Pancreas (tissue), 10 donors: ENCODE results near the gene ALX4. TPM values are rescaled to one million over a fixed set of nuclear protein-coding genes. Genes with fewer than 3 reads are reported as not detected.

Experiments
- ATAC-seq, 4 donors: fragments of 200-7000 bp; cut with Tn5 transposase; one replicate each; pipeline versions ENCODE4 v1.8.0 to v1.9.1; 2020; ENCODE audit warnings: mild to moderate bottlenecking in 4 of 4, moderate library complexity in 4 of 4
- DNase-seq, 6 donors: peaks; one replicate each; pipeline ENCODE4 v3.0.0-alpha.2; 2020
- FAIRE-seq: peaks from 2 replicates; lab custom pipeline; 2012; peaks lifted over from hg19 to GRCh38; lab: Jason Lieb, UNC
- H3K27ac ChIP-seq, 4 donors: fragments of 200-600 bp; sonication (generic); 1 replicate in 3 of 4; 2 replicates in 1 of 4; pipeline versions ENCODE4 v1.5.0 to v1.8.0; 2020
- H3K27me3 ChIP-seq, 4 donors: fragments of 200-600 bp; one replicate each; pipeline ENCODE4 v1.8.0; 2021
- H3K36me3 ChIP-seq, 3 donors: fragments of 200-600 bp; sonication (generic) in 1 of 3; one replicate each; pipeline versions ENCODE4 v1.5.0 to v1.8.0; 2020 to 2021
- H3K4me1 ChIP-seq, 3 donors: fragments of 200-600 bp; one replicate each; pipeline ENCODE4 v1.8.0; 2021
- H3K4me3 ChIP-seq, 4 donors: fragments of 200-600 bp; sonication (generic) in 2 of 4; one replicate each; pipeline versions ENCODE4 v1.5.0 to v1.8.0; 2020 to 2021
- H3K9me3 ChIP-seq, 4 donors: fragments of 200-600 bp; one replicate each; pipeline ENCODE4 v1.8.0; 2021
- WGBS, 2 donors: extraction: QIAGEN DNeasy Blood & Tissue Kit; methylation state at CpG; one replicate each; pipeline ENCODE4 v1.1.7; 2013; 5-methylcytosine and 5-hydroxymethylcytosine counted together
- intact Hi-C, 3 donors: fragments of 100-400 bp; cut with DNase I; formaldehyde crosslinking; loops; one replicate each; pipeline versions ENCODE4 v1.11.1 to v1.14.2; 2022
- polyA plus RNA-seq, 2 donors: library from polyadenylated mRNA; stranded (reverse); fragments of 200-250 nt; gene quantifications; one replicate each; pipeline ENCODE4 v1.2.3, GENCODE V29; 2013
- total RNA-seq, 6 donors: library from RNA; stranded (reverse); fragmentation: NEBNext Ultra II Directional in 4 of 6; extraction: Animal tissue kit (Norgen Biotek cat#: 25700) in 4 of 6; gene quantifications; one replicate each; pipeline versions ENCODE4 v1.2.1 to v1.2.4, GENCODE V29; 2021 to 2023
- TF ChIP-seq, protein P1 (sequence below), 4 donors: fragments of 200-600 bp; sonication (generic) in 3 of 4; IDR thresholded peaks; one replicate each; pipeline versions ENCODE4 v1.5.0 to v1.8.0; 2021; ENCODE audit warnings: antibody characterized with exemption in 4 of 4
- donor health status: healthy with polysubstance abuse.
- donor health status: DM: no; HTN: no; CAD: no; lungs with moderate emphysema.
- donor health status: DM: no; HTN: no; CAD: no.
- donor health status: control.
- donor health status: control.
- donor health status: Bipolar disorder and iron deficiency.
- donor health status: DM: yes; HTN: yes; CAD: no.
- donor health status: DM: no; HTN: no; CAD: no.
- donor health status: DM: no; HTN: no; CAD: no.
- donor health status: DM: yes; HTN: yes; CAD: no.

The ALX4 gene
- total and polyA plus RNA-seq, 8 donors = 0.02 to 0.04 (median 0.03) TPM; not detected in 5

DNA sequence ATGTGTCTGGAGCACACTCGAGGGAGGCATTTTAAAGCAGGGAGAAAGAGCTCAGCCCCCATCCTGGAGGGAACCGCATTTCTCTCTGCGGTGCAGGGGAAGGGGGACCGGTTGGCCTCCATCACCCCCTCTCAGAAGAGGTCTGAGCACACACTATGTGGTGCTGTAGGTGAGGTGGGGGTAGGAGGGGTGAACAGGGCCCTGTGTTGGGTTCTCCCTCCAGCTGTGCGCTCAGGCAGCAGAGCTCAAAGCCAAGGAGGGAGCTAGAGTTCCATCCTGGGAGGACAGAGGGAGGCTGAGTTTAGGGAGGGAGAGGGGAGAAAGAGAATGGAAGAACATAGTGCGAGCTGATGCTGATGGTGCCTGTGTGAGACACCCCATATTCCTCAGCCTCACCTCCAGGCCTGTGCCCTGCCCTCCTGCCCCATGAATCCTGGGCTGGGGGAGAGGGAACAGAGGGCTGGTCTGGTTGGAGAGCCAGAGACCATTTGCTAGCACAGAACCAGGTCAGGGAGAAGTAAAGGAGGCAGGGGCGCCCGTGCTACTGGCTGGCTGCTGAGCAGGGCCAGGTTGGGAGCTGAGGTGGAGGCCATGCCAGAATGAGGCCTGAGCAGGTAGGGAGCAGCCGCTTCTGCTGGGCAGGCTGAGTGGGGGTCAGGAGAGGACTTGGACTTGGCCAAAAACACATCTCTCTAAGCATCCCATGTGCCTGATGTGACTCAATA, 43.7 kb downstream of the ALX4 start:
- Histone ChIP-seq H3K4me1 (no peaks in the 10 kb centered on the region), H3K27ac (no peak overlapping the region), H3K36me3 (no peaks in the 10 kb centered on the region), H3K4me3 (no peak overlapping the region), H3K27me3 (no peaks in the 10 kb centered on the region), H3K9me3 (no peaks in the 10 kb centered on the region)
- ATAC-seq (no peak), FAIRE-seq (no peak), DNase-seq (no peak)
- TF ChIP-seq, protein P1, sequence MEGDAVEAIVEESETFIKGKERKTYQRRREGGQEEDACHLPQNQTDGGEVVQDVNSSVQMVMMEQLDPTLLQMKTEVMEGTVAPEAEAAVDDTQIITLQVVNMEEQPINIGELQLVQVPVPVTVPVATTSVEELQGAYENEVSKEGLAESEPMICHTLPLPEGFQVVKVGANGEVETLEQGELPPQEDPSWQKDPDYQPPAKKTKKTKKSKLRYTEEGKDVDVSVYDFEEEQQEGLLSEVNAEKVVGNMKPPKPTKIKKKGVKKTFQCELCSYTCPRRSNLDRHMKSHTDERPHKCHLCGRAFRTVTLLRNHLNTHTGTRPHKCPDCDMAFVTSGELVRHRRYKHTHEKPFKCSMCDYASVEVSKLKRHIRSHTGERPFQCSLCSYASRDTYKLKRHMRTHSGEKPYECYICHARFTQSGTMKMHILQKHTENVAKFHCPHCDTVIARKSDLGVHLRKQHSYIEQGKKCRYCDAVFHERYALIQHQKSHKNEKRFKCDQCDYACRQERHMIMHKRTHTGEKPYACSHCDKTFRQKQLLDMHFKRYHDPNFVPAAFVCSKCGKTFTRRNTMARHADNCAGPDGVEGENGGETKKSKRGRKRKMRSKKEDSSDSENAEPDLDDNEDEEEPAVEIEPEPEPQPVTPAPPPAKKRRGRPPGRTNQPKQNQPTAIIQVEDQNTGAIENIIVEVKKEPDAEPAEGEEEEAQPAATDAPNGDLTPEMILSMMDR (IDR thresholded peaks at IDR 0.05) = no peak
- 64 to 68% methylated on average over 9 of the region's 9 CpGs for WGBS, 2 donors
- intact Hi-C loops = no loop called here

DNA sequence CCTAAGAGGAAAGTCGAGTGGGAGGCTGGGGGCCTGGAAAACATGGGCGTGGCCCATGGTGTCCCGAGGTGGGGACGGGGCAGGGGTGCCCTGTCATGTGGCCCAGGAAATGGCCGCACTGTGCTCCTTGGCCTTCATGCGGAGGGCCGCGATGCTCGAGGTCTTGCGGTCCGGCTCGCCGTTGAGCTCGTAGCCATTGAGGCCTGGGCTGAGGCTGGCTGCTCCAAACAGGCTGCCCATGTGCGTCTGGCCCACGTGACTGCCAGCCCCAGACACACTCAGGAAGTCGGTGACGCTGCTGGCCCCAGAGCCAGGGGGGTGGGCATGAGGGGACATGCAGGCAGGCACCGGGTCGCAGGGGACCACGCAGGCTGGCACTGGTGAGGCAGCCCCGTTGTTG, 45.2 kb downstream of the ALX4 start:
- no peaks in the 10 kb centered on the region for H3K36me3 ChIP-seq
- FAIRE-seq = no peak
- TF ChIP-seq, protein P1 (IDR thresholded peaks at IDR 0.05) = no peak
- H3K27me3 ChIP-seq = no peaks in the 10 kb centered on the region
- no peak overlapping the region for H3K4me3 ChIP-seq
- H3K27ac ChIP-seq = no peak overlapping the region
- H3K4me1 ChIP-seq = no peaks in the 10 kb centered on the region
- WGBS, 2 donors = 83 to 87% methylated on average over 22 of the region's 22 CpGs
- H3K9me3 ChIP-seq = no peaks in the 10 kb centered on the region
- ATAC-seq = no peak
- intact Hi-C loops = no loop called here
- no peak for DNase-seq

DNA sequence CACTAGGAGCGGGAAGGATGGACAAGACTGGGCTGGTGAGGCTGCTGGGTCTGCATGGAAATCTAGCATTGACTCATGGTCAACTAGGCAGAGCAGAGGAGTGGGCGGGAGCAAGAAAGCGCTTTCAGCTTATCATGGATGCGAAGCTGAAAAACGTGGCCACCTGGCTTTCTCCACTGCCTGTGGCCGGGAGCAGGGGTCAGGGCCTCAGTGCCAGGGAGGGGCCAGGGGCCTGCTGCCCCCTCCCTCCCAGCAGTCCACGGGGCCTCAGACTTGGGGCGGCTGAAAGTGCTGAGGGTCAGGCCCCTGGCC, 45.5 kb downstream of the ALX4 start:
- H3K27me3 ChIP-seq = no peaks in the 10 kb centered on the region
- TF ChIP-seq, protein P1 (IDR thresholded peaks at IDR 0.05) = no peak
- H3K4me1 ChIP-seq = no peaks in the 10 kb centered on the region
- intact Hi-C loops = no loop called here
- ATAC-seq = no peak
- no peak for DNase-seq
- WGBS, 2 donors = 66 to 73% methylated on average over 8 of the region's 8 CpGs
- no peak overlapping the region for H3K4me3 ChIP-seq
- H3K27ac ChIP-seq = no peak overlapping the region
- no peaks in the 10 kb centered on the region for H3K36me3 ChIP-seq
- no peaks in the 10 kb centered on the region for H3K9me3 ChIP-seq
- no peak for FAIRE-seq

DNA sequence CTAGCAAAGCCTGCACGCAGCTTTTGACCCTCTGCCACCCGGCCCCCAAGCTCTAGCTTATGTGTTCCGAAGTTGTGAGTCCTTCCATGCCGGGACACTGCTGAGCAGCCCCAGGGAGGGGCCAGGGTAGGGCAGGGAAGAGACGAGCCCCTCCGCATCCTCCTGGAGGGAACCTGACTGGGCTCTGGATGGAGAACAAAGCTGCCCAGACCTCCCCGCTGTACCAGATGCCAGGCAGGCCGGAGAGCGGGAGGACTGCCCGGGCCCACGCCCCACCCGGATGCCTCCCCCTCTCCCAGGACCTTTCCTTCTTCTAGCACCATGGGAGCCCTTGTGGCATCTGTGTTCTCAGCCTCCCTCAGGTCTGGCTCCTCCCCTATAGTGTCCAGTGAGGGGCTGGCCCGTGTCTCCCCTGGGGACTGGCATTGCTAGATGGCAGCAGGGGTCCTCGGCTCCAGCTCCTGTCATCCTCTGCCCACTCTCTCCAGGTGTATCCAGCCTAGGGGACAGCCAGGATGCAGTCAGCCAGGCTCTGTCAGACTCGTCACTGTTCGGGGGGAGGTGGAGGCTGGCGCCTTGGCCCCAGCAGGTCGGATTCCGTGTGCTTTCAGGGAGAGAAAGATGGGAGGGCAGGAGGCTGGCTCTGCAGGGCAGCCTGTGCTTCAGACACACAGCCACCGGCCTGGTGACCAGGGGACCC, 46.1 kb downstream of the ALX4 start:
- no peak for ATAC-seq
- H3K4me1 ChIP-seq = no peaks in the 10 kb centered on the region
- H3K27me3 ChIP-seq = no peaks in the 10 kb centered on the region
- intact Hi-C loops = no loop called here
- no peak for FAIRE-seq
- WGBS, 2 donors = 63 to 70% methylated on average over 20 of the region's 20 CpGs
- H3K36me3 ChIP-seq = no peaks in the 10 kb centered on the region
- no peaks in the 10 kb centered on the region for H3K9me3 ChIP-seq
- H3K27ac ChIP-seq = no peak overlapping the region
- DNase-seq = no peak
- no peak overlapping the region for H3K4me3 ChIP-seq
- TF ChIP-seq, protein P1 (IDR thresholded peaks at IDR 0.05) = no peak
